ENCODE measurements around the gene MYL12A.
"Not testable (repeated sequence)": the region's sequence is repeated elsewhere in the genome, so short reads cannot be mapped to it uniquely, and the experiment has no call there.

MYL12A gene

GRCh38 chr18:3269241-3269913, 21.8 kb downstream of the MYL12A start:
- Histone ChIP-seq H3K9ac (ENCODE audit: low read depth, low read length, poor library complexity) (no peak overlapping the region), H3K79me1 (ENCODE audit: low read depth, low read length) (peaks cover 4% of the 10 kb centered on the region), H2BK12ac (ENCODE audit: low read length) (no peak overlapping the region), H3K18ac (ENCODE audit: low read length) (no peak overlapping the region), H3K36me3 (replicated peaks in 1 of 2; ENCODE audit: control insufficient read depth in 2 of 2, insufficient read depth in 2 of 2, low read length in 2 of 2) (peaks cover 2 to 23% of the 10 kb centered on the region in 2 donors), H4K8ac (ENCODE audit: low read depth, low read length) (no peak overlapping the region), H2BK15ac (ENCODE audit: low read length) (no peak overlapping the region), H2AFZ (ENCODE audit: low read length) (no peak overlapping the region), H3K4me1 (ENCODE audit: control insufficient read depth in 2 of 2, insufficient read depth in 1 of 2, low read depth in 1 of 2, low read length in 2 of 2) (peaks cover 0 to 1% of the 10 kb centered on the region in 2 donors), H3K4me2 (ENCODE audit: insufficient read depth, low read length, poor library complexity, severe bottlenecking) (no peak overlapping the region), H3K4me3 (ENCODE audit: low read length in 2 of 2) (no peak overlapping the region), H3K9me3 (replicated peaks in 1 of 2; ENCODE audit: control insufficient read depth in 2 of 2, insufficient read depth in 1 of 2, low read depth in 1 of 2, low read length in 2 of 2) (no peaks in the 10 kb centered on the region), H3K27ac (replicated peaks; ENCODE audit: low read length) (no peak overlapping the region), H2BK120ac (ENCODE audit: low read depth, low read length) (no peak overlapping the region), H3K4ac (ENCODE audit: low read length) (no peak overlapping the region), H2BK5ac (ENCODE audit: low read length) (no peak overlapping the region), H4K91ac (ENCODE audit: low read depth, low read length, poor library complexity) (no peak overlapping the region), H3K27me3 (ENCODE audit: control insufficient read depth in 3 of 3, insufficient read depth in 3 of 3, low read depth in 1 of 3, low read length in 3 of 3) (no peaks in the 10 kb centered on the region), H3K14ac (ENCODE audit: low read length) (no peak overlapping the region), H3K23ac (ENCODE audit: low read depth, low read length, poor library complexity) (no peak overlapping the region), H2AK5ac (ENCODE audit: low read depth, low read length) (no peak overlapping the region)
- no peak for DNase-seq (ENCODE audit: low spot score)
- no CpG with 5 or more reads among the region's 4 CpGs for WGBS, 2 donors (ENCODE audit: extremely low coverage in 2 of 2, insufficient read length in 2 of 2, insufficient replicate concordance in 1 of 2)

- no peak for DNase-seq (ENCODE audit: low spot score)
- Histone ChIP-seq H2BK12ac (ENCODE audit: low read length) (no peak overlapping the region), H2AK5ac (ENCODE audit: low read depth, low read length) (no peak overlapping the region), H3K14ac (ENCODE audit: low read length) (no peak overlapping the region), H3K9ac (ENCODE audit: low read depth, low read length, poor library complexity) (no peak overlapping the region), H3K4ac (ENCODE audit: low read length) (no peak overlapping the region), H3K27me3 (ENCODE audit: control insufficient read depth in 3 of 3, insufficient read depth in 3 of 3, low read depth in 1 of 3, low read length in 3 of 3) (no peaks in the 10 kb centered on the region), H3K36me3 (replicated peaks in 1 of 2; ENCODE audit: control insufficient read depth in 2 of 2, insufficient read depth in 2 of 2, low read length in 2 of 2) (peaks cover 3 to 29% of the 10 kb centered on the region in 2 donors), H2AFZ (ENCODE audit: low read length) (no peak overlapping the region), H3K4me1 (ENCODE audit: control insufficient read depth in 2 of 2, insufficient read depth in 1 of 2, low read depth in 1 of 2, low read length in 2 of 2) (peaks cover 0 to 1% of the 10 kb centered on the region in 2 donors), H3K9me3 (replicated peaks in 1 of 2; ENCODE audit: control insufficient read depth in 2 of 2, insufficient read depth in 1 of 2, low read depth in 1 of 2, low read length in 2 of 2) (no peaks in the 10 kb centered on the region), H3K4me2 (ENCODE audit: insufficient read depth, low read length, poor library complexity, severe bottlenecking) (no peak overlapping the region), H2BK5ac (ENCODE audit: low read length) (no peak overlapping the region), H3K23ac (ENCODE audit: low read depth, low read length, poor library complexity) (no peak overlapping the region), H3K79me1 (ENCODE audit: low read depth, low read length) (peaks cover 4% of the 10 kb centered on the region), H3K27ac (replicated peaks; ENCODE audit: low read length) (no peak overlapping the region), H2BK15ac (ENCODE audit: low read length) (no peak overlapping the region), H4K8ac (ENCODE audit: low read depth, low read length) (no peak overlapping the region), H3K18ac (ENCODE audit: low read length) (no peak overlapping the region), H2BK120ac (ENCODE audit: low read depth, low read length) (no peak overlapping the region), H3K4me3 (ENCODE audit: low read length in 2 of 2) (no peak overlapping the region), H4K91ac (ENCODE audit: low read depth, low read length, poor library complexity) (no peak overlapping the region)
- no CpG with 5 or more reads among the region's 1 CpG for WGBS, 2 donors (ENCODE audit: extremely low coverage in 2 of 2, insufficient read length in 2 of 2, insufficient replicate concordance in 1 of 2)
Measured at GRCh38 chr18:3269914-3270299, 22.3 kb downstream of the MYL12A start.

DNA sequence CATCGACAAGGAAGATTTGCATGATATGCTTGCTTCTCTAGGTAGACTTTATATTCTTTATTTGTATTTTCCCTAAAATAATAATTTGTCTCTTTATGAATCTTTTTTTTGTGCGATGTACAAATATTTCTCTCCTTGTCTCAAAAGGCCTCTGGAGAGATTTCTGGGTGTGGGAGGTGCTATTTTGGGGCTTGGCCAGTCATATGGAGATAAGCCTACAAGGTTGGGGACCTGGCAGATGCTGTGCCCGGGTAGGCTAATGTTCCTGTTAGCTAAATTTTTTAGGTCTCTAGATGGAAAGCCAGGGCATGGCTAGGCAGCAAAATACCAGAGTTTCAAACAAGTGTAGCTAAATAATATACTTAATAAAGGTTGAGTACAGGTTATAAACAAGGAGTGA, 25.4 kb downstream of the MYL12A start:
- Histone ChIP-seq H3K4me2 (ENCODE audit: insufficient read depth, low read length, poor library complexity, severe bottlenecking) (no peak overlapping the region), H3K14ac (ENCODE audit: low read length) (no peak overlapping the region), H2BK120ac (ENCODE audit: low read depth, low read length) (no peak overlapping the region), H3K27ac (replicated peaks; ENCODE audit: low read length) (no peak overlapping the region), H2BK12ac (ENCODE audit: low read length) (no peak overlapping the region), H3K4me3 (ENCODE audit: low read length in 2 of 2) (no peak overlapping the region), H3K18ac (ENCODE audit: low read length) (no peak overlapping the region), H2AFZ (ENCODE audit: low read length) (no peak overlapping the region), H3K4ac (ENCODE audit: low read length) (no peak overlapping the region), H3K36me3 (replicated peaks in 1 of 2; ENCODE audit: control insufficient read depth in 2 of 2, insufficient read depth in 2 of 2, low read length in 2 of 2) (peaks cover 12 to 60% of the 10 kb centered on the region in 2 donors), H2BK15ac (ENCODE audit: low read length) (no peak overlapping the region), H3K9ac (ENCODE audit: low read depth, low read length, poor library complexity) (no peak overlapping the region), H3K27me3 (ENCODE audit: control insufficient read depth in 3 of 3, insufficient read depth in 3 of 3, low read depth in 1 of 3, low read length in 3 of 3) (no peaks in the 10 kb centered on the region), H3K9me3 (replicated peaks in 1 of 2; ENCODE audit: control insufficient read depth in 2 of 2, insufficient read depth in 1 of 2, low read depth in 1 of 2, low read length in 2 of 2) (no peaks in the 10 kb centered on the region), H2BK5ac (ENCODE audit: low read length) (no peak overlapping the region), H3K4me1 (ENCODE audit: control insufficient read depth in 2 of 2, insufficient read depth in 1 of 2, low read depth in 1 of 2, low read length in 2 of 2) (no peaks in the 10 kb centered on the region), H3K79me1 (ENCODE audit: low read depth, low read length) (peaks cover 2% of the 10 kb centered on the region), H4K8ac (ENCODE audit: low read depth, low read length) (no peak overlapping the region), H3K23ac (ENCODE audit: low read depth, low read length, poor library complexity) (no peak overlapping the region), H2AK5ac (ENCODE audit: low read depth, low read length) (no peak overlapping the region), H4K91ac (ENCODE audit: low read depth, low read length, poor library complexity) (no peak overlapping the region)
- DNase-seq (ENCODE audit: low spot score), result no peak
- no CpG with 5 or more reads among the region's 3 CpGs for WGBS, 2 donors (ENCODE audit: extremely low coverage in 2 of 2, insufficient read length in 2 of 2, insufficient replicate concordance in 1 of 2)

- not testable (repeated sequence) for H3K9ac ChIP-seq (ENCODE audit: low read depth, low read length, poor library complexity); H3K4ac ChIP-seq (ENCODE audit: low read length); H3K27me3 ChIP-seq (ENCODE audit: control insufficient read depth in 3 of 3, insufficient read depth in 3 of 3, low read depth in 1 of 3, low read length in 3 of 3); H3K79me1 ChIP-seq (ENCODE audit: low read depth, low read length); H3K23ac ChIP-seq (ENCODE audit: low read depth, low read length, poor library complexity); H3K14ac ChIP-seq (ENCODE audit: low read length); H3K4me2 ChIP-seq (ENCODE audit: insufficient read depth, low read length, poor library complexity, severe bottlenecking); H3K4me3 ChIP-seq (ENCODE audit: low read length in 2 of 2); H2BK5ac ChIP-seq (ENCODE audit: low read length); H3K4me1 ChIP-seq (ENCODE audit: control insufficient read depth in 2 of 2, insufficient read depth in 1 of 2, low read depth in 1 of 2, low read length in 2 of 2); DNase-seq (ENCODE audit: low spot score); H2AK5ac ChIP-seq (ENCODE audit: low read depth, low read length); H2BK12ac ChIP-seq (ENCODE audit: low read length); H4K8ac ChIP-seq (ENCODE audit: low read depth, low read length); H3K9me3 ChIP-seq (replicated peaks in 1 of 2; ENCODE audit: control insufficient read depth in 2 of 2, insufficient read depth in 1 of 2, low read depth in 1 of 2, low read length in 2 of 2); H2BK120ac ChIP-seq (ENCODE audit: low read depth, low read length); H2BK15ac ChIP-seq (ENCODE audit: low read length); H3K18ac ChIP-seq (ENCODE audit: low read length); H2AFZ ChIP-seq (ENCODE audit: low read length); H4K91ac ChIP-seq (ENCODE audit: low read depth, low read length, poor library complexity); H3K27ac ChIP-seq (replicated peaks; ENCODE audit: low read length)
- H3K36me3 ChIP-seq (replicated peaks in 1 of 2; ENCODE audit: control insufficient read depth in 2 of 2, insufficient read depth in 2 of 2, low read length in 2 of 2), result peaks cover 12 to 69% of the 10 kb centered on the region in 2 donors
- no CpG with 5 or more reads among the region's 7 CpGs for WGBS, 2 donors (ENCODE audit: extremely low coverage in 2 of 2, insufficient read length in 2 of 2, insufficient replicate concordance in 1 of 2)
Measured at GRCh38 chr18:3277643-3278213, 30.1 kb downstream of the MYL12A start.

Measured in neuronal stem cell (in vitro differentiated cells).